ENCODE data around the gene LAT. TPM values are rescaled to one million over a fixed set of nuclear protein-coding genes. Genes with fewer than 3 reads are reported as not detected.

LAT gene
- polyA plus RNA-seq, 1 of the 3 experiments (the other 2 are of a cell fraction) = 8.0 TPM

- H3K9me3 ChIP-seq = no peaks in the 10 kb centered on the region
- DNase-seq = no peak
- no peaks in the 10 kb centered on the region for H4K20me1 ChIP-seq (ENCODE audit: insufficient read depth)
- 86% methylated on average over 3 of the region's 3 CpGs for WGBS (ENCODE audit: low lambda C conversion rate)
- H3K27ac ChIP-seq (ENCODE audit: low read depth in 2 of 2, low read length in 1 of 2) = no peak overlapping the region
- H3K79me2 ChIP-seq (ENCODE audit: insufficient read depth) = no peaks in the 10 kb centered on the region
- CTCF ChIA-PET = interaction anchor here (1.5 kb wide), 1 partner anchor 41 kb away, joined by 4 read pairs; no protein-coding TSS in a partner anchor
- H3K36me3 ChIP-seq (replicated peaks in 1 of 2; ENCODE audit: control insufficient read depth in 1 of 2, insufficient read depth in 2 of 2, low read length in 1 of 2) = no peaks in the 10 kb centered on the region
- H3F3A ChIP-seq (replicated peaks; ENCODE audit: insufficient read depth) = no peaks in the 10 kb centered on the region
- H3K27me3 ChIP-seq (ENCODE audit: insufficient read depth) = peaks cover 2% of the 10 kb centered on the region; the same call in 1 of the 2 replicates
- H3K4me3 ChIP-seq (ENCODE audit: low read depth in 2 of 2, low read length in 1 of 2) = no peak overlapping the region
- POLR2A ChIA-PET = no interaction called here
- H3K9ac ChIP-seq = no peak overlapping the region
- no peak overlapping the region for H3K4me2 ChIP-seq
- TF ChIP-seq, protein P1, sequence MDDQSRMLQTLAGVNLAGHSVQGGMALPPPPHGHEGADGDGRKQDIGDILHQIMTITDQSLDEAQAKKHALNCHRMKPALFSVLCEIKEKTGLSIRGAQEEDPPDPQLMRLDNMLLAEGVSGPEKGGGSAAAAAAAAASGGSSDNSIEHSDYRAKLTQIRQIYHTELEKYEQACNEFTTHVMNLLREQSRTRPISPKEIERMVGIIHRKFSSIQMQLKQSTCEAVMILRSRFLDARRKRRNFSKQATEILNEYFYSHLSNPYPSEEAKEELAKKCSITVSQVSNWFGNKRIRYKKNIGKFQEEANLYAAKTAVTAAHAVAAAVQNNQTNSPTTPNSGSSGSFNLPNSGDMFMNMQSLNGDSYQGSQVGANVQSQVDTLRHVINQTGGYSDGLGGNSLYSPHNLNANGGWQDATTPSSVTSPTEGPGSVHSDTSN (IDR thresholded peaks at IDR 0.05) = no peak
- no peak for TF ChIP-seq EP300 (IDR thresholded peaks at IDR 0.05; ENCODE audit: borderline replicate concordance in 1 of 2, low read depth in 1 of 2, low read length in 1 of 2)
- TF ChIP-seq, protein P2, sequence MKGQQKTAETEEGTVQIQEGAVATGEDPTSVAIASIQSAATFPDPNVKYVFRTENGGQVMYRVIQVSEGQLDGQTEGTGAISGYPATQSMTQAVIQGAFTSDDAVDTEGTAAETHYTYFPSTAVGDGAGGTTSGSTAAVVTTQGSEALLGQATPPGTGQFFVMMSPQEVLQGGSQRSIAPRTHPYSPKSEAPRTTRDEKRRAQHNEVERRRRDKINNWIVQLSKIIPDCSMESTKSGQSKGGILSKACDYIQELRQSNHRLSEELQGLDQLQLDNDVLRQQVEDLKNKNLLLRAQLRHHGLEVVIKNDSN (IDR thresholded peaks at IDR 0.05; ENCODE audit: borderline replicate concordance, low read depth) = no peak
- TF ChIP-seq, protein P3, sequence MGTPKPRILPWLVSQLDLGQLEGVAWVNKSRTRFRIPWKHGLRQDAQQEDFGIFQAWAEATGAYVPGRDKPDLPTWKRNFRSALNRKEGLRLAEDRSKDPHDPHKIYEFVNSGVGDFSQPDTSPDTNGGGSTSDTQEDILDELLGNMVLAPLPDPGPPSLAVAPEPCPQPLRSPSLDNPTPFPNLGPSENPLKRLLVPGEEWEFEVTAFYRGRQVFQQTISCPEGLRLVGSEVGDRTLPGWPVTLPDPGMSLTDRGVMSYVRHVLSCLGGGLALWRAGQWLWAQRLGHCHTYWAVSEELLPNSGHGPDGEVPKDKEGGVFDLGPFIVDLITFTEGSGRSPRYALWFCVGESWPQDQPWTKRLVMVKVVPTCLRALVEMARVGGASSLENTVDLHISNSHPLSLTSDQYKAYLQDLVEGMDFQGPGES (IDR thresholded peaks at IDR 0.05; ENCODE audit: low read depth, low read length) = no peak
- no peak for TF ChIP-seq MEF2A (IDR thresholded peaks at IDR 0.05; ENCODE audit: borderline replicate concordance, low read depth)
- TF ChIP-seq ELF1 (IDR thresholded peaks at IDR 0.05) = no peak
- TF ChIP-seq SIN3A (IDR thresholded peaks at IDR 0.05; ENCODE audit: borderline replicate concordance, low read depth, low read length) = no peak
- TF ChIP-seq TCF12 (IDR thresholded peaks at IDR 0.05) = no peak
- no peak for TF ChIP-seq MAX (IDR thresholded peaks at IDR 0.05; ENCODE audit: low read depth)
- TF ChIP-seq RCOR1 (IDR thresholded peaks at IDR 0.05; ENCODE audit: low read length) = no peak
- TF ChIP-seq NRF1 (IDR thresholded peaks at IDR 0.05; ENCODE audit: low read depth, low read length) = no peak
- TF ChIP-seq GABPA (IDR thresholded peaks at IDR 0.05; ENCODE audit: low read depth) = no peak
- no peak for TF ChIP-seq CTCF (IDR thresholded peaks at IDR 0.05)
- no peak for TF ChIP-seq POLR2AphosphoS5 (IDR thresholded peaks at IDR 0.05; ENCODE audit: low read depth, low read length)
- TF ChIP-seq ZBTB33 (IDR thresholded peaks at IDR 0.05; ENCODE audit: borderline replicate concordance, low read depth) = no peak
- no peaks in the 10 kb centered on the region for H3K4me1 ChIP-seq (ENCODE audit: control insufficient read depth in 1 of 2, insufficient read depth in 2 of 2, low read depth in 1 of 2, low read length in 1 of 2)
- no peak overlapping the region for H2AFZ ChIP-seq (ENCODE audit: low read depth)
- H3K9me2 ChIP-seq = no peaks in the 10 kb centered on the region
These were observed 29.8 kb downstream of the LAT start for GRCh38 chr16:29014561-29015069.
